Stimulated activated CD4-positive, alpha-beta T cell treated with anti-CD3 and anti-CD28 coated beads, TNF-alpha, amount 100 ng/mL, for 4 hours (primary cell): ENCODE data around the gene EIF1.
A peak's percentile ranks its signal among the peaks of the same experiment; 100 is the strongest.
"Not testable (repeated sequence)": the region's sequence is repeated elsewhere in the genome, so short reads cannot be mapped to it uniquely, and the experiment has no call there.

Experiments used
- DNase-seq, 3 experiments: peaks; one replicate each; pipeline ENCODE4 v3.0.0-alpha.2; 2020; ENCODE audit warnings: low read depth in 3 of 3

EIF1 gene

GRCh38 chr17:41655611-41656111 lies 33.0 kb upstream of the EIF1 start:
- DNase-seq: no peak

GRCh38 chr17:41656249-41657023 lies 32.2 kb upstream of the EIF1 start:
- no peak for DNase-seq

GRCh38 chr17:41657176-41657754 lies 31.4 kb upstream of the EIF1 start:
- DNase-seq: no peak

GRCh38 chr17:41657936-41658335 lies 30.7 kb upstream of the EIF1 start:
- no peak for DNase-seq

- DNase-seq: no peak
Measured at GRCh38 chr17:41658846-41659245, 29.8 kb upstream of the EIF1 start.

- DNase-seq: no peak
Measured at GRCh38 chr17:41659427-41660212, 29.1 kb upstream of the EIF1 start.

GRCh38 chr17:41660221-41660711 lies 28.4 kb upstream of the EIF1 start:
- no peak for DNase-seq

GRCh38 chr17:41663451-41664171 lies 25.1 kb upstream of the EIF1 start:
- no peak for DNase-seq

GRCh38 chr17:41664172-41664457 lies 24.6 kb upstream of the EIF1 start:
- DNase-seq: no peak

- no peak for DNase-seq
Measured at GRCh38 chr17:41664587-41665565, 23.8 kb upstream of the EIF1 start.

GRCh38 chr17:41665566-41666236 lies 23.0 kb upstream of the EIF1 start:
- DNase-seq: peak; percentile 76 to 90 (median 79)

- DNase-seq: peak in 2 of 3 experiments; percentile 45 to 63
Measured at GRCh38 chr17:41666237-41666641, 22.4 kb upstream of the EIF1 start.

GRCh38 chr17:41666708-41667279 lies 21.9 kb upstream of the EIF1 start:
- peak; percentile 76 to 78 (median 76) for DNase-seq

- DNase-seq: no peak
Measured at GRCh38 chr17:41667280-41668041, 21.2 kb upstream of the EIF1 start.

GRCh38 chr17:41672153-41672552 lies 16.5 kb upstream of the EIF1 start:
- no peak for DNase-seq

GRCh38 chr17:41675157-41676057 lies 13.3 kb upstream of the EIF1 start:
- not testable (repeated sequence) for DNase-seq

- no peak for DNase-seq
Measured at GRCh38 chr17:41676058-41676419, 12.6 kb upstream of the EIF1 start.

- no peak for DNase-seq
Measured at GRCh38 chr17:41678411-41678906, 10.2 kb upstream of the EIF1 start.
